Measurements from ENCODE around the gene ADD1.

The ADD1 gene, protein sequence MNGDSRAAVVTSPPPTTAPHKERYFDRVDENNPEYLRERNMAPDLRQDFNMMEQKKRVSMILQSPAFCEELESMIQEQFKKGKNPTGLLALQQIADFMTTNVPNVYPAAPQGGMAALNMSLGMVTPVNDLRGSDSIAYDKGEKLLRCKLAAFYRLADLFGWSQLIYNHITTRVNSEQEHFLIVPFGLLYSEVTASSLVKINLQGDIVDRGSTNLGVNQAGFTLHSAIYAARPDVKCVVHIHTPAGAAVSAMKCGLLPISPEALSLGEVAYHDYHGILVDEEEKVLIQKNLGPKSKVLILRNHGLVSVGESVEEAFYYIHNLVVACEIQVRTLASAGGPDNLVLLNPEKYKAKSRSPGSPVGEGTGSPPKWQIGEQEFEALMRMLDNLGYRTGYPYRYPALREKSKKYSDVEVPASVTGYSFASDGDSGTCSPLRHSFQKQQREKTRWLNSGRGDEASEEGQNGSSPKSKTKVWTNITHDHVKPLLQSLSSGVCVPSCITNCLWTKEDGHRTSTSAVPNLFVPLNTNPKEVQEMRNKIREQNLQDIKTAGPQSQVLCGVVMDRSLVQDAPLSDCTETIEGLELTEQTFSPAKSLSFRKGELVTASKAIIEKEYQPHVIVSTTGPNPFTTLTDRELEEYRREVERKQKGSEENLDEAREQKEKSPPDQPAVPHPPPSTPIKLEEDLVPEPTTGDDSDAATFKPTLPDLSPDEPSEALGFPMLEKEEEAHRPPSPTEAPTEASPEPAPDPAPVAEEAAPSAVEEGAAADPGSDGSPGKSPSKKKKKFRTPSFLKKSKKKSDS

GRCh38 chr4:2843263-2843940 is at the start of gene ADD1:
Gene ADD1, plus strand, starts transcription at chr4:2843844. Its CDS starts 32,072 bp downstream, at chr4:2875916.
- peak; percentile 98 for DNase-seq

- peak; percentile 24 for DNase-seq
These were observed 49.0 kb upstream of the ADD1 start for GRCh38 chr4:2794486-2795299.

DNA sequence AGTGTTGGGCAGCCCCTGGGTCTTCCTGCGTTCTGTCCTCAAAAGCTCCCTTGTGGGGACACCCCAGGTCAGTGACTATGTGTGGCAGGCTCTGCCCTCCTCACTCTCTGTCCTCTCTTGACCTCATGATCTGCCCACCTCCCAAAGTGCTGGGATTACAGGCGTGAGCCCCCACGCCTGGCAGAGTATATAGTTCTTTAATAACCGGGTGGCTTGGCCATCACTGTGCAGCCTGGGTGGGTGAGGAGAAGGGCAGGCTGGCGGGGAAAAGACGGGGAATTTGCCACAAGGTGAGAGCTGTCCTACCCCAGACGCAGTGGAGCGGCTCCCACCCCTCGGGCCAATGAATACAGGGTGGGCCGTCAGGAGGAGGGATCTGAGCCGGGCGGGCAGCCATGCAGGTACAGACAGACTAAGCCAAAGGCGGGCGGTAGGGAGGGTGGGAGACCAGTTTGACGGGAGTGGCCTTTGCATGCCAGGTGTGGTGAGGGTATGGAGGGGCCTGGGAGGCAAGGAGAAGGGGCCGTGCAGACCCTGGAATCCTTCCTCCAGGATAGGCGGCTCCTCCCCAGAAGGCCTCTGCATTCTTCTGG is 48.2 kb upstream of the ADD1 start:
- no peak for DNase-seq

DNA sequence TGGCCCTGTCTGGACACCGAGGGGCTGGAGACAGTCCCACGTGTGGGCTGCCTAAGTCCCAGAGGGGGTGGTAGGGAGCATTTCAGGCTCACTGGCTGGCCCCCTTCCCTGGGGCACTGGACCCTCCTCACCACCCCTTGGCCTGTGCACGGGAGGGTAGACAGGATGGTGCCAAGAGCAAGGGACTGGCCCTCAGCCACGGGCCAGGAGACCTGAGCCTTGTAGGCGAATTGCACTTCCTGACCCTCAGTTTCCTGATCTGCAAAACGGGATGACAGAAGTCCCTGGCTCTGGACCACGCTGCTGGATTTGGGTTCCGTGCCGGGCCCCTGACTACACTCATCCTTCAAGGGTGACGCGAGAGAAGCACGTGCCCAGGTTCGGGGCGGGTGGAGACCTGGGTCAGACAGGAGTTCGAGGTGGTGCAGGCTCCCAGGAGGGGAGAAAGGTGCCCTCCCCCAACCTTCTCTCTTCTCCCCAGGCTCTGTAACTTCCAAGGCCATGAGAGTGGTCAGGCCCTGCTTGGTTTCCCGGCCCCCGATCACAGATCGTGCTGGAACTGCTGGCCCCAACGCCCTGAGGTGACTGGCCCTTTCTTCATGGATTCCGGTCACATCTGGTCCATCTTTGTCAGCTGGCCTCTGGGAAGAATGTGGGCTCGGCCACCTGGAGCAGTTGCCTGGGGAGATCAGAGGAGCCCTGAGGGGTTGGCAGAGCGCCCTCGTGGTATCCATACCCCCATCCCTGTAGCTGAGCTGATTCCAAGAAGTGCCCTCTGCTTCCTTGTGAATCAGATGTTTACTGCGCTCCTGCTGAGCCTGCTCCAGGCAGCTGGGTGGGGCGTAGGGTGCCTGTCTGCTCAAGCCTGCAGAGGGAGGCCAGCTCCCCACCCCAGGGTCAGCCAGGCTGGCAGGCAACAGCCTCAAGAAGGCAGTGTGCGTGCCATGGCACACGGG is 47.5 kb upstream of the ADD1 start:
- no peak for DNase-seq

DNA sequence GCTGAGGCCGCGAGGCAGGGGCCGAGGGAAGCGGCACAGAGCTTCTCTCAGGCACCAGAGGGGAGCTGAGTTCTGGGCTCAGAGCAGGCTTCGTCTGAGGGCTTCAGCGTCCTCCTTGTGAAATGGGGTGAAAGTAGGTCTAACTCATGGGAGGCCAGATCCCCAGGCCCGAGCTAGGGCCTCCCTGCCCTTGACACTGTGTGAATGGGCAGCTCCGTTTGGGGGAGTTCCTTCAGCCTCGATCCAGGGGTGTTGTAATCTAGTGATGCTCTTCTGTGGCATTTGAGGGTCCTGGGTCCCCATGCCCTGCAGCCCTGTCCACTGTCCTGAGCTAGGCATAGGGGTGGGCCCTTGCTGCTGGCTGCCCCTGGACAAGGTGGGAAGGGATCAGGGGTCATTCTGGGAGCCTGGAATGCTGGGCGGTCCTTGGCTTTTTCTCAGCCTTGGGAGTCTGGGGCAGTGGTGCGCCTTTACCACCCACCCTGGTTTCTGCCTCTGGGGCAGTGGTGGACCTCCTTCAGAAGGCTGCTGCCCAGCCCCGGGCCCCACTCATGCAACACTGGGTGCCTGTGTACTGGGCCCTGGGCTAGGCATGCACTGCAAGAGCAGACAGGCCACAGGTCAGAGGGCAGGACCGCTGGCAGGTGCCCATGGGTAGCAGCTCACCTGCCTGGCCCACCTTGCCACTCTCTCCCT is 46.6 kb upstream of the ADD1 start:
- DNase-seq, result no peak

- no peak for DNase-seq
These were observed 45.9 kb upstream of the ADD1 start for GRCh38 chr4:2797545-2798305.

DNA sequence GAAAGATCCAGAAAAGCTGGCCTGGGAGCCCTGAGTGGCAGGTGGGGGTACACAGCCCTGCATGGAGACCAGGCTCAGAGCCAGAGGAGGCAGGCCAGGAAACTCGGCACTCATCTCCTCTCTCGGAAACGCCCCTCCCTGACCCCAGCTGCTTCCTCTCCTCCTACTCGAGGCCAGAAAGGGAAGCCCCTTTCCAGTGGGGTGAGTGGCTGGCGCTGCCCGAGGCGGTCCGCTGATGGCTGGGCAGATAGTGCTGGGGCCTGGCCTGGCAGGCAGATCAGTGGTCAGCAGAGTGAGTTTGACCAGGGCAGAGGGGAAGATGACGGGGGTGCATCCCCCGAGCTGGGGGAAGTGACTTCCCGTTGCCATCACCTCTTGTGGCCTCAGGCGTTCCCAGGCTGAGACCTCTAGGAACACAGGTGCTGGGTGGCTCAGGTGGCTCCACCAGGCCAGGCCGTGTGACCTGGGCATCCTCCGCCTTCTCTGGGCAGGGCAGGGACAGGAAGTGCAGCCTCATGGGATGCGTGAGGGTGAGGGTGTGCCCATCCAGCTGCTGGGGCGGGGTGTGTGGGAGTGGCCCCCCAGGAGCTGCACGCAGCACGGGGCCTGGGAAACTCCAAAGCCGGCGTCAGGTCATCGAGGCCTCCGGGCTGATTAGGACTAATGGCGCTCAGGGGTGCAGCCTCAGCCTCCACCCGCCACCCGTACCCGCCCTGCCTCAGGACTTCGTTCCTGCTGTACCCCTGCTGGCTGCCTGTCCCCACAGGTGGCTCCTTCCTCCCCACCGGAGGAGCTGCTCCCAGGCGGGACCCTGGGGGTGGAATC is 45.0 kb upstream of the ADD1 start:
- no peak for DNase-seq

- no peak for DNase-seq
These were observed 44.3 kb upstream of the ADD1 start for GRCh38 chr4:2799224-2799911.

GRCh38 chr4:2799971-2800690 is 43.5 kb upstream of the ADD1 start:
- no peak for DNase-seq

DNA sequence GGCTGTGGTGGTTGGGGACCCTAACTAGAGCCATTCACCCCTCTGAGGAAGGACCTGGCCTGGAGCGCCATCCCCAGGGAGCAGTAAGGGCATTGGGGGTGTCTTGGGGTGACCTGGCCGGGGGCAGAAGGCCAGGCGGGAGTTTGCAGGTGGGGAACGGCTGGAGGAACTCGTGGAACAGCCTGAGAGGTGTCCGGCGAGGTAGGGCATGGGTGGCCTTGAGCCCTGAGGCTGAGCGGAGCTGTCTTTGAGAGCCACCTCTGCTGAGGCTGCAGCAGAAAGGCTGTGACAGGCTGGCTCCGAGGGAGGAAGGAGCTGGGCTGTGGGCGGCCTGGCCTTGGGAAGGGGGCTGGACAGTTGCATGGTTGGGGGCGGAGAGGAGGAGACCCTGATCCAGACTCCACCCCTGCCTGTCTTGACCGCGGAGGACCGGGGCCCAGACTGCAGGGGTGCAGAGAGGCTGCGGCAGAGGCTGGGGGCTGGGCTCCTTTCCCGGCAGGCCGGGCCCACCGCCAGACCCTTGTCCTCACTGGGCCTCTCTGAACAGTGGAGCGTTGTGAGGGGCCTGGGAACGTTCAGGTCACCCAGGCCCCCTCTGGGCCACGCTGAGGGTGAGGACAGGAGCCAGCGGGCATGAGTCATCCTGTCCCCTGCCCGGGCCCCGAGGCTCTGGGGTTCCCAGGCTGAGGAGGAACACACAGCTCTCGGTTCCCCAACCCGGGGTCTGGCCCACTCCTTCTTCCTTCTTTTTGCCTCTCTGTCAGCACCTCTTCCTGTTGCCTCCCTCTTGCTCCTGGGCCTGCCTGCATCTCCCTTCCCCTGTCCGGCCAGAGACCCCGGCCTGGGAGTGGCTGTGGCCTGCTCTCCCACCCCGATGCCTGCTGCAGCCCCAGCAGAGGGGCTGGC is 42.7 kb upstream of the ADD1 start:
- peak; percentile 84 for DNase-seq

DNA sequence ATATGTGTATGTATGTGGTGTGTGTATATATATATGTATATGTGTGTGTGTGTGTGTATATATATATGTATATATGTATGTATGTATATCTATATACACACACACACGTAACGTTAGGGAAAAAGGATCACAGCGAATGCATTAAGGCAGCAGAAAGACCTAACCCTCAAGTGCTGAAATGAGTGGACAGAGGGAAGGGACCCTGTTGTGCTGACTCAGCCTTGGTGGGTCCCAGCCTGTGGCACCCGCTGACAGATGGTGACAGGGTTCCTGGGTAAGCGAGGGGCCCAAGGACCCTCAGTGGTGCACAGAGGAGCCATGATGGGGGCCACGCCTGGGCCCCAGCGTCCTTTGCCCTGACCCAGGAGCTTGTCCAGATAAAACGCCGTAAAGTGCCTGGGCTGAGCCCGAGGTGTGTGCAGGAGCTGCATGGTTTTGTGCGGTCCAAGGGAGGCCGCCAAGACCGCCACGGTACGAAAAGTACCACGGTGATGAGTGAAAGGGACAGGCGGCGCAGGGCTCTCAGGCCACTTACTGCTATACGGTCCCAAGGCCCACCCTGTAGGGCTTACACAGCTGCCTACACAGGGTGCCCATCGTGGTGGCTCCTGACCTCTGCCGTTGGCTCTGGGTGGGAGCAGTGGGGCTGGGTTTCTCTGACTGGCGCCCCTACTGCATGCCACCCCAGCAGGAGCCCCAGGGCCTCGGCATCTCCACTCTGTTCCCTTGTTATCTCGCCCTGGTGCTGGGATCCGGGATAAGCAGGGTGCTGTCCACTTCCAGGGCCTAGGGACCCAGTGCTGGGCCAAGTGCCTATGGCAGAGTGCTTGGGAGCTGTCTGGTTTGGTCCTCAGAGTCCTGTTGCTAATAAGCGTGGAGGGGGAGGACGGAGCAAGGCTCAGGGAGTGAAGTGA is 40.8 kb upstream of the ADD1 start:
- no peak for DNase-seq

GRCh38 chr4:2803624-2804448 is 39.8 kb upstream of the ADD1 start:
- DNase-seq, result no peak

GRCh38 chr4:2804449-2804972 is 39.1 kb upstream of the ADD1 start:
- no peak for DNase-seq

DNA sequence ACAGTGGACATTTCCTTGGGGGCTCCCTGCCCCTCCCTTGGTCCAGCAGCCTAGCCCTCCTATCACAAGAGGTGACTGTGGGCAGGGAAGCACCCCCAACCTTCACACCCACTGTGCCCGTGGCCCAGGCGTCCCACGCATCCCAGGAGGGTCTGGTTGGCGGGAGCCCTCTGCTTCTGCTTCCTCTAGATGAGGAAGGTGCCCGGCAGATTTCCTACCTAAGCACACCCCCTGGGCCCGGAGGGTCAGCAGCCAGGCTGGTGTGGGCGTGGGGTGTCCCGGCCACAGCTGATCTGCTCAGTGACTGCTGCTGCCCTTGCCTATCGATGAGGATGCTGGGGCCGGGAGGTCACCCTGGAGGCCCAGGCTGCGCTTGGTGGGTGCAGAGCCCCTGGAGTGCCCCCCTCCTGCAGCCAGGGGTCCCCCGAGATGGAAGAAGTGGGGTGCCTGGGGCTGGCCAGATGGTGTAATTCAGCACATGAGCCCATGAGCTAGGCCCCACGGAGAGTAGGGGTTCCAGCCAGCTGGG is 38.6 kb upstream of the ADD1 start:
- DNase-seq, result no peak

All from midbrain (tissue), 1 donor.